ENCODE data around the gene TMEM256.

TMEM256 gene

GRCh38 chr17:7409716-7410115 is 5.8 kb upstream of the TMEM256 start:
- H3K36me3 ChIP-seq (ENCODE audit: control insufficient read depth, insufficient read depth, low read length), result no peaks in the 10 kb centered on the region
- no peak overlapping the region for H3K4me3 ChIP-seq (replicated peaks; ENCODE audit: low read depth, low read length)
- TF ChIP-seq CTCF (IDR thresholded peaks at IDR 0.05; ENCODE audit: insufficient read depth, low read length, poor library complexity, severe bottlenecking), result no peak
- DNase-seq (ENCODE audit: extremely low read depth, insufficient read length), result no peak
- no peaks in the 10 kb centered on the region; the same call in none of the 2 replicates for H3K27me3 ChIP-seq (replicated peaks; ENCODE audit: control insufficient read depth, insufficient read depth, low read length)

- H3K27me3 ChIP-seq (replicated peaks; ENCODE audit: control insufficient read depth, insufficient read depth, low read length), result no peaks in the 10 kb centered on the region; the same call in none of the 2 replicates
- no peaks in the 10 kb centered on the region for H3K36me3 ChIP-seq (ENCODE audit: control insufficient read depth, insufficient read depth, low read length)
- no peak for TF ChIP-seq CTCF (IDR thresholded peaks at IDR 0.05; ENCODE audit: insufficient read depth, low read length, poor library complexity, severe bottlenecking)
- no peak for DNase-seq (ENCODE audit: extremely low read depth, insufficient read length)
- H3K4me3 ChIP-seq (replicated peaks; ENCODE audit: low read depth, low read length), result no peak overlapping the region
These were observed 5.0 kb upstream of the TMEM256 start for GRCh38 chr17:7408863-7409262.

- H3K4me3 ChIP-seq (replicated peaks; ENCODE audit: low read depth, low read length), result no peak overlapping the region
- H3K27me3 ChIP-seq (replicated peaks; ENCODE audit: control insufficient read depth, insufficient read depth, low read length), result no peaks in the 10 kb centered on the region; the same call in none of the 2 replicates
- TF ChIP-seq CTCF (IDR thresholded peaks at IDR 0.05; ENCODE audit: insufficient read depth, low read length, poor library complexity, severe bottlenecking), result no peak
- DNase-seq (ENCODE audit: extremely low read depth, insufficient read length), result no peak
- no peaks in the 10 kb centered on the region for H3K36me3 ChIP-seq (ENCODE audit: control insufficient read depth, insufficient read depth, low read length)
These were observed 4.4 kb upstream of the TMEM256 start for GRCh38 chr17:7408252-7408727.

GRCh38 chr17:7407485-7408251 is 3.8 kb upstream of the TMEM256 start, which contains the start of gene NLGN2:
Gene NLGN2 (plus strand): TSS chr17:7407845. CDS start chr17:7408256, 411 bp downstream.
- no peak for TF ChIP-seq CTCF (IDR thresholded peaks at IDR 0.05; ENCODE audit: insufficient read depth, low read length, poor library complexity, severe bottlenecking)
- no peak for DNase-seq (ENCODE audit: extremely low read depth, insufficient read length)
- no peak within 1 kb of the TSS for H3K4me3 ChIP-seq (replicated peaks; ENCODE audit: low read depth, low read length)
- H3K27me3 ChIP-seq (replicated peaks; ENCODE audit: control insufficient read depth, insufficient read depth, low read length), result no peaks in the 10 kb centered on the region; the same call in none of the 2 replicates
- no peaks in the 10 kb centered on the region for H3K36me3 ChIP-seq (ENCODE audit: control insufficient read depth, insufficient read depth, low read length)

- DNase-seq (ENCODE audit: extremely low read depth, insufficient read length), result no peak
- no peak for TF ChIP-seq CTCF (IDR thresholded peaks at IDR 0.05; ENCODE audit: insufficient read depth, low read length, poor library complexity, severe bottlenecking)
- no peak overlapping the region for H3K4me3 ChIP-seq (replicated peaks; ENCODE audit: low read depth, low read length)
- no peaks in the 10 kb centered on the region; the same call in none of the 2 replicates for H3K27me3 ChIP-seq (replicated peaks; ENCODE audit: control insufficient read depth, insufficient read depth, low read length)
- H3K36me3 ChIP-seq (ENCODE audit: control insufficient read depth, insufficient read depth, low read length), result no peaks in the 10 kb centered on the region
These were observed 3.2 kb upstream of the TMEM256 start for GRCh38 chr17:7407082-7407481.

Data from GM06990 (cell line).